ENCODE measurements around the gene SH2B3.
"Not testable (repeated sequence)": the region's sequence is repeated elsewhere in the genome, so short reads cannot be mapped to it uniquely, and the experiment has no call there.

Gene SH2B3

DNA sequence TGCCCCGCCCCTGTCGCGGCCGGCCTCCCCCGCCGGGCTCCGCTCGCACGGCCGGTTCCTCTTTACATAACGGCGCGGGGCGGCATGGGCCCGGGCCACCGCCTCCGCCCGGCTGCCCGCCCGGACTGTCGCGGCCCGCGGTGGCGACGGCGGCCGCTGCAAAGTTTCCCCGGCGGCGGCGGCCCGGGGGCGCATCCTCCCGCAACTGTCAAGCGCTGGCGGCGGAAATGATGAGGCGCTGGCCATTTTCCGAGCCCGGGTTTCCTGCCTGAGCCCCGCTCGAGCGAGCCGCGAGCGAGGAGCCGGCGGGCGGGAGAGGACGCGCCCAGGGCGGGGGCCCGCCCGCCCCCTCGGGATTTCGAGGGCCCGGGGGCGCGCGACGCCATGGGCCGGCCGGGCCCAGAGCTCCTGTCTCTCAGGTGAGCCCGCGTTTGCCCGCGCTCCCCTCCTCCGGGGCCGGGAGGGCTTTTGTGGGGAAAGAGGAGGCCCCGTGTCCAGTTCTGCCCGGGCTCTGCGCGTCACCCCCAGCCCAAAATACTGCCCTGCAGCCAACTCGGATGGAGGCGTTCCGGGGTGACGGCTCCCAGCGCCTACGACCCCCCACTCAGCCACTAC lies at the start of gene SH2B3:
Gene SH2B3, plus strand, starts transcription at position 65 of the 615 bp plus-strand sequence. CDS start 12,223 bp downstream, outside the sequence.
- ATAC-seq: peak; percentile 25 to 39

DNA sequence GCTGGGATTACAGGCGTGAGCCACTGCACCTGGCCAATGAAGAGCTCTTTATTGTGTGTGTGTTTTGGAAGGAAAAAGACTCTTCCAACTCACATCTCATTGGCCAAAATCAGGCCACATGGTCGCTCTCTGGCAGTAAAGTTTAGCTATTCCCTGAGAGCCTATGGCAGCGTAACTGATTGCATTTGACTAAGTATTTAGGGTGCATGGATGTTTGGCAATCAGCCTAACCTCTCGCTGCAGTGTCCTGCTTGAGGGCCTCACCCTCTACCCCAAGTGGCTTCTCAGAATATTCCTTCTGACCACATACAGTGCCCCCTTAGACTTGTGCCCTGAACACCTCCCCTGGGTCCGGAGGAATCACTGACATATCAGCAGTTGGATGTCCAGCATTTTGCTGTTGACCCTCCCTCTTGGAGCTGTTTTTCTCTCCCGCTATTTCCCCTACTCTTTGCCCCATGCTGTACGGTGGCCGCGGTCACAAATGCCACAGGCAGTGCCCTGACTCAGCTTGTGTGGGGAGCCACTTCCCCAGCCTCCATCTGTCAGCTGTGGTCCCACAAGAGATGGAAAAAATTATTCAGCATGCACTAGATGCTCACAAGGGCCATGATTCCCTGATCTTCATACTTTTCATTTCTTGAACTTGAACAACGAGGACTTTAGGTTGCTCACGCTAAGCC lies 46.4 kb upstream of the SH2B3 start:
- peak; percentile 63 to 66 for ATAC-seq

DNA sequence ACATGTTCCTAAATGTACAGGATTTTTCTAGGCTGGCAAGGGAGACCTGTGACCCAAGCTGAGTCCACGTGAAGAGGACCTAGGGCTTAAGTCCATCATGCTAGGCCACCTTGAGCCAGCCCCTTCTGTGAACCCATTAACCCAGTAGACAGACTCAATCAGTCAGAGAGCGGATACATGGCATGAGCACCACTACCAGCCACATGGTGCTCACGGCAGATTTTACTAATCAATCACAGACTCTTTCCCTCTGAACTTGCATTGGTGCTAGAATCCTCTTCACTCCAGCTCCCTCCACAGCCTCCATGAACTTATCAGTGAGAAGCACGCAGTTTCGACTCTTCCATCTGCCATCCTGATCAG lies 45.8 kb upstream of the SH2B3 start:
- ATAC-seq: no peak

DNA sequence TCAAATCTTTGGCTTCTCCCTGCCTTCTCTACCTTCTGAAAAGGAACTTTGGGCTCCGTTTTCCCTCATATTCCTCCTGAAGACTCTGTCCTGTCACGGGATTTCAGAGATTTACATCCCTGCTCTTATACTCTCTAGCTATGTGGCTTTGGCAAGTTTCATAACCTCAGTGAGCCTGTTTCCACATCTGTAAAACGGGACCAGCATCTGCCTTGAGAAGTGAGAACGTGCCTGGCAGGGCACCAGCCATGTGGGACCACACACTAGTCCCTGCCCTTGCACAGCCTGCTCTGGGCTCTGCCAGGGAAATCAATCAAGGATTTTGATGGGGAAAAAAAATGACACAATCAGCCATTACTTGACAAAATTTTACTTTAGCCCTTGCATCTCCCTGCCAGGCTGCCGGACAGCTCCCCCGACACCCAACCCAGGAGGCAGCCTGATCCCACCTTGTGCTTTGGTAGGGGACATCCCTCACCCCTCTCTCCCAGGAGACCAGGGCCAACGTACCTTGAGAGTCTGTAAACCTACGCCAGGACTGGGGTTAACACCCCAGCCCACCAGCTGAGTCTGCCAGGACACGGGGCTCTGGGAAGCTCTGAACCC lies 45.3 kb upstream of the SH2B3 start:
- no peak for ATAC-seq

DNA sequence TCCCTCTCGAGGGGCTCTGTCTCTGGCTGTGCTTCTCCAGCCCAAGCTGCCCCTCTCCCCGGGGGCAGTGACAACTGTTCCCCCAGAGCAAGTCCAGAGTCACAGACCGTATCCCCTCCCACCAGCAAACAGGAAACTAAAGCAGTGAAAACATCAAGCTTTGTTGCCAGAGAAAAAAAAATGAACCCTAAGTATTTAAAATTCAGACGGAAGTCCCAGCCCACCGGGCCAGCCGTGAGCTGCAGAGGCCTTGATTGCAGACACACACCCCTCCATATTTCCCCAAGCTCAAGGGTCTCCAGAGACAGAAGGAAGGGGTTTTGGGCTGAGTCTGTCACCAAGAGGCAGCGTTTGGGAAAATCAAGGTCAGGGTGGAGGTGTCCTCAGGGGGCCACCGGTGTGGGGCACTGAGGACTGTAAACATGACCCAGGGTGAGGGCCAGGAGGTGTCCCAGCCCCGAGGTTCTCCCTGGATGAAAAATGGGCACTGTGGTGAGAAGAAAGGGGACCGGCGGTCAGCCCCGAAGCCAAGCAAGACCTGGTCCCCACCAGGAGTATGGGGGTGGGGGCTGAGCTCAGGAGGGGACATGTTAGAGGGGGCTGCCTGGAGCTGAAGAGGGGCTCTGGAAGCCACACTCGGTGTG lies 44.5 kb upstream of the SH2B3 start:
- no peak for ATAC-seq

DNA sequence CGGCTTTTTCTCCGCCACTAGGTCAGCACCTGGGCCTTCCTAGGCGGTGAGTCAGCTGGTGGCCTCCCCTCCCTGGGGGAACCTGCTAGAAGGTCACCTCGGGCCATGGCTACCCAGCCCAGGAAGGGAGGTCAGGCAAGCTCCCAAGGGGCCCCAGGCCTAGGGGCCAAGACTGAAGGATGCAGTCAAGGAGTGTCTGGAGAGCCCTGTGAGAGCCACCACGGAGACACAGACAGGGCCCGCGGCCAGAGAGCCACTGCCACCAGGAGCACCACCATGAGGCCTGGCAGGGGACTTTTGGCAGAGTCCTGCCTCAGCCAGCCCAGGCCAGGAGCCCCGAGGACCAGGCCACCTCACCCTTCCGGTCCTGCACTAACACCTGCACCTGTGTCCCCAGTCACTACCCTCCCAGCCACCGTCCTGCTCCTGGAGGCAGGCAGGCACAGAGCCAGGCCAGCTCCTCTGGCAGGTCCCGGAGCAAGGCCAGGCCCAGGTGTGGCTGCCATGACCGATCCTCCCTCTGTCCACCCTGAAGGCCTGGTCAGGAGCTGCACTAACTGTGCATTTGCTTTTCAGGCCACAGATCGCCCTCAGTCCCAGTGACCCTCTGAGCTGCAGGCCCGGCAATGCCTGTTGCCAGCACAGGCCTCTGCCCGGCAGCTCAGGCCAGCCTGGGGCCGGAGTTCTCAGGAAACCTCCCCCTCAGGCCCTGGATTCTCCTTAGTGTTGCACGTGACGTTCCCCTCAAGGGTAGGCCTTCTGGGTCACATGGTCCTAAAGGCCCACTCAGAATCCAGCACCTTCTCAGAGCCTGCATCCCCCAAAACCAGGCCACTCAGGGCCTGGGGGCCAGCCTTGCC lies 43.8 kb upstream of the SH2B3 start:
- no peak for ATAC-seq

DNA sequence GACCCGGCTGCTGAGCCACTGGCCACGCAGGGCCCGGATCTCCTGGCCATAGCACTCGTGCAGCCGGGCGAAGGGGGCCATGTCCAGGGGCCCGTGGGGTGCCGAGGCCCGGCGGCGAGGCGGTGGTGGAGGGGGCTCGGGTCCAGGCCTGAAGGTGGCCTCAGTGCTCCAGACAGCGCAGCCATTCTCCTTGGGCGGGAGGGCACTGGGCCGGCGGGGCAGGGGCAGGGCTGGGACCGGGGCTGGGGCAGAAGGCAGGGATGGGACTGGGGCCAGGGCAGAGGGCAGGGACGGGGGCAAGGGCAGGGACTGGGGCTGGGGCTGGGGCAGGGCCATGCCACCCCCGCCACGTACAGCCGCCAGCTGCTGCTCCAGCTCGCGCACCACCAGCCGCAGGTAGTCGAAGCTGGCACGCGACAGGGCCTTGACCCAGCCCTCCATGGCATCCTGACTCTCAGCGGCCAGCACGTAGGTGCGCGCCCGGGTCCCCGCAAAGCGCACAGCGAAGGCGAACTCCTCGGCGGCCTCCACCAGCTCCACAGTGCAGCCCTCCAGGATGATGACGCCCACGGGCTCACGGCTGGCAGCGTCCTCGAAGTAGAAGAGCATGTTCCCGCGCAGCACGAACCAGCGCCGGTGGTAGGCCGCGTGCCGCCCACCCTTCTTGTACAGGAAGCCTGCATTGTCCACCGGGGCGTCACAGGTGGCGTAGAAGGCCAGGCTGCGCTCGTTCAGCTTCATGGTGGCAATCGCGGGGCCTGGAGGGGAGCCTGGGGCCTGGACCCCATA lies 42.8 kb upstream of the SH2B3 start:
- ATAC-seq: no peak

DNA sequence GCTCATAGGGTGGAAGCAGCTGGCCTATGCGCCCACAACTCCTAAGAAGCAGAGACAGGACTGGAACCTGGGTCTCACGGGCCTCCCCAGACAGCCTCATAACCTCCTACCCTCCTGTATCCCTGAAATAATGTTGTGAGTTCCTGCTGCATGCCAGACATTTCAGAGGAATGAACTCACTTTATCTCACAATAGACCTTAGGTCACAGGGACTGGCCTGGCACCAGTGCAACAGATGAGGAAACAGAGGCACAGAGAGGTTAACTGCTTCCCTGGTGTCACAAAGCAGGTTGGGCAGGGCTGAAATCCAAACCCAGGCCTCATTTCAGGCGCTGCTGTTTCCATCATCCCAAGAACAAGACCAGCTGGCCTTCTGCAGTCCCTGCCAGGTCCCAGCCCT lies 42.1 kb upstream of the SH2B3 start:
- ATAC-seq: no peak

DNA sequence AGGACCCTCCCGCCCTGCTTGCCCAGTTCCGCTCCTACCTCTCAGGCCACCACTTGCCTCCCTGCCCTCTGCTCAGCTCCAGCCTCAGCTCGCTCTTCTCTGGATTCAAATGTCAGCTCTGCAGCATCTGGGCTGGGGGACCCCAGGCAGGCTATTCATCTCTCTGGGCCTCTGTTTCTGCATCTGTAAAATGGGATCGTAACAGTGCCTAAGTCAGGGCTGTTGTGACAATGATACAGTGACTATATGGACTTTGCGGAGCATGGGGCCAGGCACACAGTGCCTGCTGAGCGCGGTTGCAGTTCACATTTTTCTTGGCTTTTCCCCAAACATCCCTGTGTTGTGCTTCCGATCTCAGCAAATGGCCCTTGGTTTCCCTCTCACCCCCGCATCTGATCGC lies 39.6 kb upstream of the SH2B3 start:
- no peak for ATAC-seq

DNA sequence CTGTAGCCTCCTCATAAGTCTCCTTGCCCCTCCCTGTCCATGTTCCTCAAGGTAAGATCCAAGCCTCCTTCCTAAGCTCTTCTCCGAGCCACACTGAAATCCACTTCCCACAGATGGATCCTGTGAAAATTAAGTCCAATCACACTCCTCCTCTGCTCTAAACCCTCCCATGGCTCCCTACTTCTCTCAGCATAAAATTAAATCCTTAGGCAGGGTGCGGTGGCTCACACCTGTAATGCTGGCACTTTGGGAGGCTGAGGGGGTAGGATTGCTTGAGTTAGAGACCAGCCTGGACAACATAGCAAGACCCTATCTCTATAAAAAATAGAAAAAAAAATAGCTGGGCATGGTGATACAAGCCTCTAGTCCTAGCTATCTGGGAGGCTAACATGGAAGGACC lies 39.1 kb upstream of the SH2B3 start:
- no peak for ATAC-seq

DNA sequence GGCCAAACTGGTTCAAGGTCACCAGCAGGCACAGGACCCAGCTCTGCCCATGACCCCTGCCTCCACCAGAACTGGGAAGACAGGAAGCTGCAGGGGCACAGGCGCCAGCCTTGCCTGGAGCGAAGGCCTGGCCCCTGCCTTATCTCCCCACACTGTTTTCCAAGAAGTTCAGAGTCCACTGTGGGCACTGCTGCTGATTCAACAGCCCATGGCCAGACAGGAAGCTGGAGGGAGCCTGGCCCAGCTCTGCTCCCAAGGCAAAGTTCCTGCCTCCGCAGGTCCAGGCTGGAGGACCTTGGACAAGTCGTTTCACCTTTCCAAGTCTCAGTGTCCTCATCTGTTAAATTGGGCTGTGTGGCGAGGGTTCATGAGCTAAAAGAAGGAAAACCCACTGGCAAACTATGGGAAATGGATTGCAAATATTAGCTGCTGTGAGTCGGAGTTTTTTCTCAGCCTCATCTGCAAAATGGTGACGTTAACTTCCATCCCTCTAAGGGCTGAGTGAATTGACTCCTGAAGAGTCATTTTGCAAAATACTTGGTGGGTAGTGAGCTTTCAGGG lies 38.0 kb upstream of the SH2B3 start:
- no peak for ATAC-seq

DNA sequence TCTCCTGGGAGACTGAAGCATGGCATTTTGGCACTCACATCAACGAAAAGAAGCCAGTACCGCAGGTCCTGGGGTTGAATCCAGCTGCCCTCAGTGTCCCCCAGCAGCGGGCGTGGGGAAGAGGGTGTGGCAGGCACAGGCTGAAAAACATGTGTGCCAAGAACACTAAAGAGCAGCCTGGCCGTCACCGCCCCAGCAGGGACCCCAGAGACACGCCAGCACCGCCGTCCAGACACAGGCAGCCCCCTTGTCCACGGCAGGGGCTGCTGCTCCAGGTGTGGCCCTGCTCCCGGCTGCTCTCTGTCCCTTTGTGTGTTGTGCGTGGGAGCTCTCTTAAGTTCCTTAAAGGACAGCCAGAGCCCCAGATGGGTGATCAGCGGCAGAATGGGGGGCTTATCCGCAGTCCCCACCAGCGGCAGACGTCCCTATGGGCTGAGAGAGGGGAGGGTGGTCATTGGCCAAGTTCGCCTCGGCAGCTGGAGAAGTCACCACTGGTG lies 37.4 kb upstream of the SH2B3 start:
- ATAC-seq: peak in 1 of 2 donors; percentile 19

DNA sequence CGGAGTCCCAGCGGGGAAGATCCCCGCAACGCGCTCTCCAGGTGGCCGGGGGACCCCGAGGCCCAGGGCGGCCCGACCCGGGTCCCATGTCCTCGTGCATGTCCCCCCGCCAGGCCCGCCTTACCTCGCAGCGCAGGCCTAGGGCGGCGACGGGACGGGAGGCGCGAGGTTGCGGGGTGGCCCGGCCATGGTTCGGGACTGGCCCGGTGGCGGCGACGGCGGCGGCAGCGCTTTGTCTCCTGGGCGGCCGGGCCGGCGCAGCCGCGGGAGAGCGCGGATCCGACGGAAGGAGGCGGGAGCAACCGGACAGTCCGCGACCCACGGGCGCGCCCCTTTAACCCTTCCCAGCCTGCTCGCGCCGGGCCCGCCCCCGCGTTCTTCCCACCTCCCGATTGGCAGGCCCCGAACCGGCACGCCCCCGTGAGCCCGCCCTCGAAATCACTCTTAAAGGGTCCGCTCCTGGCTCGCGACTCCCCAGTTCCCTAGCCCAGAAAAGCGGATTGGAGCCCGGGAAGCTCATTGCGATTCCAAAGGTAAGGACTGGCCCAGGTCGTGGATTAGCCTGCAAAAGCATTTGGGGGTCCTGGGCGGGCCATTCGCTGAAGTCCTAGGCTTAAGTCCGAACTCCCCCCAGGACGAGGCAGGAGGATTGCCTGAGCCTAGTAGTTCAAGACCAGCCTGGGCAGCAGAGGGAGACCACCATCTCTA lies 36.8 kb upstream of the SH2B3 start, which contains the start of gene PHETA1:
Gene PHETA1, minus strand, starts transcription at position 308 of the 708 bp plus-strand sequence. CDS start 5,668 bp downstream, outside the sequence.
- peak; percentile 91 to 95 for ATAC-seq

DNA sequence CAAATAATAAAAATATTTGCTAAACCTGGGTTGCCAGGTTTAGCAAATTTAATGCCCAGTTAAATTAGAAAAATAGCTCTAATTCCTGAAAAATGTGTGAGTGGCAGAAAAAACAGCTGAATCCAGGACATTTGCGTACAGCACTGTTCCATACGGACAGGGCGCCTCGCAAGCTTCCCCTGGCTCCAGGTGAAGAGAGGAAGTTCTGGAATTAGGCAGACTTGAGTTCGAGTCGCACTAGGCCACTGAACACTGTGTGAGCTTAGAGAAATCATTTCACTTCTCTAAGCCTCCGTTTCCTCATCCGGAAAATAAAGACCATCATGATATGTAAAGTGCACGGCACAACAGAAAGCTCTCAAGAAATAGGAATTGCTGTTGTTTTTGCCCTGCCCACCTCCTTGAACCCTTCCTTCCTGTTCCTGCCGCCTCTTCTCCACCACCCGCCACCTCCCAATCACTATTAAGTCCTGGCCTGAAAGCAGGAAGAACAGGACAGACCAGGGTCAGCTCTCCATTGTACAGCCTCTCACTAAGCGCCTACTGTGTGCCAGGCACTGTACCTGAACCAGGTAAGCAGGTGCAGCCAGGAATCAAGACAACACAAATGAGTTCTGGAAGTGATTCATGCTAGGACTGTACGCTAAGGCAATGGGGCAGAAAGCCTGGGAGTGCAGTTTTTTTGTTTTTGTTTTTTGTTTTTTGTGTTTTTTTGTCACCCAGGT lies 36.1 kb upstream of the SH2B3 start:
- no peak for ATAC-seq

DNA sequence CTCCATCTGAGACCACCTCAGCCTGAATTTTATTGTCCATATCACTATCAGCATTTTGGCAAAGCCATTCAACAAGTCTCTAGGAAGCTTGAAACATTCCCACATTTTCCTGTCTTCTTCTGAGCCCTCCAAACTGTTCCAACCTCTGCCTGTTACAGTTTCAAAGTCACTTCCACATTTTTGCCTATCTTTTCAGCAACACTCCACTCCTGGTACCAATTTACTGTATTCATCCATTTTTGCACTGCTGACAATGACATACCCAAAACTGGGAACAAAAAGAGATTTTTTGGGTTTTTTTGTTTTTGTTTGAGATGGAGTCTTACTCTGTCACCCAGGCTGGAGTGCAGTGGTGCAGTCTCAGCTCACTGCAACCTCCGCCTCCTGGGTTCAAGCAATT lies 32.5 kb upstream of the SH2B3 start:
- ATAC-seq: not testable (repeated sequence)

DNA sequence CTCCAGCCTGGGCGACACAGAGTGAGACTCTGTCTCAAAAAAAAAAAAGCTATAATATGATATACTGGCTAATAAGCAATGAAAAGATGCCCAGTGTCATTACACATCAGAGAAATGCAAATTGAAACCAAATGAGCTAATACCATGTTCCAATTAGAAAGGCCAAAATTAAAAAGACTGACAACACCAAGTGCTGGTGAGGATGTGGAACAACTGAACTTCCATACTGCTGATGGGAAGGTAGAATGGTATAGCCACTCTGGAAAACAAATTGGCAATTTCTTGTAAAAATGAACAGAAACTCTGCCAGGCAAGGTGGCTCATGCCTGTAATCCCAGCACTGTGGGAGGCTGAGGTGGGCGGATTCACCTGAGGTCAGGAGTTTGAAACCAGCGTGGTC lies 28.3 kb upstream of the SH2B3 start:
- no peak for ATAC-seq

DNA sequence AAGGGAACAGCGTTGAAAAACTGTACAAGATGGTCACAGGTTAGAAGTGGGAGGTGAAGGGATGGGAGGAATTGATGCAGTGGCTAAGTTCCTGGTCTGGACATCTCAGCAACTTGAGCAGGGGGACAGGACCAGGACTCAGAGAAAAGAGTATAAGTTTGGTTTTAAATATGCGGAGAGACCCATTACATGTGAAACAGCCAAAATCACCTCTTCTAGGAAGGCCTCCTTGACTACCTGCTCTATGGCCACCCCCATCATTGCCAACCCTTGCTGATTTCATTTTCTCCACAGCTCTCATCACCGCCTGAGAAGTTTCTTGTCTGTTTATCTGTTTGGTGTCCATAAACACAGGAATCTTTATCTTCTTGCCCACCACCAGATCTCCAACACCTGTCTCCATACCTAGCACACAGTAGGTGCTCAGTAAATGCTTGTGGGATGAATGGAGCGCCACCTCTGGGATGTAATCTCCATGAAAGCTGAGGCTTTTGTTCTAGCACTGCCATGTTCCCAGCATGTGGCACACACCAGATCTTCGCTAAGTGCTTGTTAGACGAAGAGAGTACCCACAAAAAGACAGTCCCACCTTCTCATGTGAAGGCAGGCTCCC lies 25.7 kb upstream of the SH2B3 start:
- no peak for ATAC-seq

DNA sequence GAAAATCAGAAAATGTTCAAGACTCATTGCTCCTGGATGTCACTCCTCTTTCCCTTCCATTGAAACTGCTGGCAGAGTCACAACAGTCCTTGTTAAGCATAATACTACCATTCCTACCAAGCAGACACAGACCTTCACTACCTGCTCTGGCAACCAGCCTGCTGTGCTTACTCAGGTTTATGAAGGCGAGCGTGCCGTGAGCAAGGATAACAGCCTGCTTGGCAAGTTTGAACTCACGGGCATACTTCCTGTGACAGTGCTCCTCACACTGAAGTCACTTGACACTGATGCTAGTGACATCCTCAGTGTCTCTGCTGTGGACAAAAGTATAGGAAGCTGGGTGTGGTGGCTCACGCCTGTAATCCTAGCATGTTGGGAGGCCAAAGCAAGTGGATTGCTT lies 21.1 kb upstream of the SH2B3 start:
- ATAC-seq: no peak

DNA sequence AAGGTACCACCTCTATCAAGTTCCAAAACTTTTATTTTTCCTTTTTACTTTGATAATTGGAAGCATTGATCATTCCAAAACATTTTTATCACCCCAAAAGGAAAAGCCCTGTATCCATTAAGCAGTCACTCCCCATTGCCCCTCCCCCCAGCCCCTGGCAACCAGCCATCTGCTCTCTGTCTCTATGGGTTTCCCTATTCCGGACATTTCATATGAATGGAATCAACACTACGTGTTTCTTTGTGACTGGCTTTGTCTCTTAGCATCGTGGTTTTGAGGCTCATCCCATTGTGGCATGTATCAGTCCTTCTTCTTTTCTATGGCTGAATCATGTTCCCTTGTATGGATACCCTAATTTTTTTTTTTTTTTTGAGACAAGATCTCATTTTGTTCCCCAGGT lies 18.8 kb upstream of the SH2B3 start:
- no peak for ATAC-seq

Data from activated CD4-positive, CD25-positive, alpha-beta regulatory T cell treated with anti-CD3 and anti-CD28 coated beads, Interleukin-2, amount 50 U/mL, for 24 hours (primary cell).